CD4-positive, alpha-beta memory T cell (primary cell): Measurements from ENCODE around the gene SPAG16. TPM values are rescaled to one million over a fixed set of nuclear protein-coding genes. Genes with fewer than 3 reads are reported as not detected.

Experiments
- CTCF ChIA-PET: fragments of 350-600 bp; sonication (Branson Sonifier 250); formaldehyde crosslinking; loops from one replicate; lab custom pipeline; 2021; ENCODE audit warnings: inconsistent platforms; ENCODE audit not compliant: partially characterized antibody; lab: Charles Lee
- POLR2A ChIA-PET: fragments of 350-600 bp; sonication (Branson Sonifier 250); formaldehyde crosslinking; loops from one replicate; lab custom pipeline; 2021; ENCODE audit not compliant: partially characterized antibody; lab: Charles Lee
- DNase-seq, 5 donors: peaks; one replicate each; pipeline versions ENCODE4 v3.0.0 to v3.0.0-alpha.2; 2020 to 2022; ENCODE audit warnings: mixed read lengths in 1 of 5
- H3K27ac ChIP-seq: one replicate; pipeline ENCODE4 v1.7.0; 2013; ENCODE audit warnings: low read depth, low read length
- H3K27me3 ChIP-seq: 2 replicates; pipeline ENCODE4 v1.7.0; 2013; ENCODE audit warnings: mild to moderate bottlenecking, low read length, moderate library complexity; ENCODE audit not compliant: insufficient read depth
- H3K36me3 ChIP-seq: 2 replicates; pipeline ENCODE4 v1.7.0; 2013; ENCODE audit warnings: mild to moderate bottlenecking, low read length, moderate library complexity; ENCODE audit not compliant: insufficient read depth
- H3K4me1 ChIP-seq: 2 replicates; pipeline ENCODE4 v1.7.0; 2013; ENCODE audit warnings: mild to moderate bottlenecking, low read length, moderate library complexity; ENCODE audit not compliant: insufficient read depth
- H3K4me3 ChIP-seq, 2 donors: one replicate each; pipeline ENCODE4 v1.7.0; 2013; ENCODE audit warnings: low read length in 2 of 2, mild to moderate bottlenecking in 1 of 2
- H3K9me3 ChIP-seq, 2 donors: one replicate each; pipeline ENCODE4 v1.7.0; 2013; ENCODE audit warnings: low read length in 2 of 2, control low read depth in 1 of 2; ENCODE audit not compliant: control insufficient read depth in 1 of 2
- H3K27ac Mint-ChIP-seq, 7 donors: one replicate each; pipeline ENCODE4 v1.8.0; 2020 to 2021; ENCODE audit warnings: mixed read lengths in 7 of 7, mild to moderate bottlenecking in 6 of 7, inconsistent platforms in 3 of 7, moderate library complexity in 3 of 7
- H3K27me3 Mint-ChIP-seq, 2 donors: one replicate each; pipeline ENCODE4 v1.8.0; 2020 to 2021; ENCODE audit warnings: mixed read lengths in 2 of 2
- H3K36me3 Mint-ChIP-seq, 2 donors: one replicate each; pipeline ENCODE4 v1.8.0; 2020 to 2021; ENCODE audit warnings: mixed read lengths in 2 of 2, inconsistent platforms in 1 of 2, mild to moderate bottlenecking in 1 of 2
- H3K4me1 Mint-ChIP-seq, 4 donors: one replicate each; pipeline ENCODE4 v1.8.0; 2020 to 2021; ENCODE audit warnings: mixed read lengths in 4 of 4, mild to moderate bottlenecking in 1 of 4
- H3K4me3 Mint-ChIP-seq, 8 donors: one replicate each; pipeline ENCODE4 v1.8.0; 2020 to 2021; ENCODE audit warnings: mixed read lengths in 8 of 8, mild to moderate bottlenecking in 7 of 8, moderate library complexity in 6 of 8, inconsistent platforms in 3 of 8
- H3K9me3 Mint-ChIP-seq, 8 donors: one replicate each; pipeline ENCODE4 v1.8.0; 2020 to 2021; ENCODE audit warnings: mixed read lengths in 8 of 8, mild to moderate bottlenecking in 5 of 8, inconsistent platforms in 3 of 8, moderate library complexity in 1 of 8
- intact Hi-C: fragments of 100-400 bp; cut with micrococcal nuclease; formaldehyde crosslinking; loops from one replicate; pipeline ENCODE4 v1.15.1; 2023
- polyA plus RNA-seq, 2 donors: library from polyadenylated mRNA; unstranded; fragments of 300-500 nt; fragmentation: Illumina TruSeq; gene quantifications; one replicate each; pipeline ENCODE4 v1.2.3, GENCODE V29; 2021
- total RNA-seq, 2 experiments: library from RNA; stranded (reverse); gene quantifications; one replicate each; pipeline ENCODE4 v1.2.3, GENCODE V29; 2021

SPAG16 gene
- total and polyA plus RNA-seq, 4 experiments from 2014 or later, result 6.3 to 21.7 (median 11.2) TPM

DNA sequence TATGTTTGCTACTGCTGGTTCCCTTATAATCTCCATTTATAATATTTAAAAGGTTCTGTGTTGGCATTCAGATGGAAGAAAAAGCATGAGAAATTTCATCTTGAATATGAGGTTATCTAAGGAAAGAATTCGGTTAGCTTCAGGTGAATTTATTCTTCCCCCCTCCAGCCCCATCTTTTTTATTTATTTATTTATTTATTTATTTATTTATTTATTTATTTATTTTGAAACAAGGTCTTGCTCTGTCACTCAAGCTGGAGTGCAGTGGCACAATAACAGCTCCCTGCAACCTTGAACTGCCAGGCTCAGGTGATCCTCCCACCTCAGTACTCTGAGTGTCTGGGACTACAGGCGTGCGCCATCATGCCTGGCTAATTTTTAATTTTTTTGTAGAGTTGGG lies 1031.1 kb downstream of the SPAG16 start:
- intact Hi-C loops, result no loop called here
- Histone ChIP-seq H3K4me3 (no peak overlapping the region), H3K9me3 (no peaks in the 10 kb centered on the region), H3K36me3 (no peaks in the 10 kb centered on the region), H3K4me1 (no peaks in the 10 kb centered on the region), H3K27me3 (no peaks in the 10 kb centered on the region), H3K27ac (no peak overlapping the region)
- no peak overlapping the region for H3K4me3 Mint-ChIP-seq
- H3K27ac Mint-ChIP-seq, result no peak overlapping the region
- H3K4me1 Mint-ChIP-seq, result no peaks in the 10 kb centered on the region
- no peak for DNase-seq
- ChIA-PET POLR2A (no interaction called here), CTCF (interaction anchor here (0.7 kb wide), 1 partner anchor 1096 kb away, joined by 3 read pairs; no protein-coding TSS in a partner anchor)
- H3K9me3 Mint-ChIP-seq, result peaks cover 0 to 4% (median under 1%) of the 10 kb centered on the region in 8 donors
- no peaks in the 10 kb centered on the region for H3K36me3 Mint-ChIP-seq
- H3K27me3 Mint-ChIP-seq, result no peaks in the 10 kb centered on the region

DNA sequence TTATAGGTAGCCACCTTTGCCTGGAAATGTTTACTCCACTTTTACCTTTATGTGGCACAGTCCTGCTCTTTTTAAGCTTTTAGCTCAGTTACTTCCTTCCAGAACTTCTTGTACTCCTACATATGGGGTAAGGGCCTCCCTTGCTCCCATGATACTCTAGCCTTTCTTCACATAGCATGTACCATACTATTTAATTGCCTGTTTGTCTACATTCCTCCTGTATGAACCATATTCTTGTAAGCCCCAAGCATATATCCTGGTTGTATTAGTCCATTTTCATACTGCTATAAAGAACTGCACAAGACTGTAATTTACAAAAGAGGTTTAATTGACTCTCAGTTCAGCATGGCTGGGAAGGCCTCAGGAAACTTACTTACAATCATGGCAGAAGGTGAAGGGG lies 1035.9 kb downstream of the SPAG16 start:
- Histone ChIP-seq H3K27me3 (no peaks in the 10 kb centered on the region), H3K4me3 (no peak overlapping the region), H3K36me3 (no peaks in the 10 kb centered on the region), H3K4me1 (no peaks in the 10 kb centered on the region), H3K27ac (no peak overlapping the region), H3K9me3 (no peaks in the 10 kb centered on the region)
- no peak for DNase-seq
- no peaks in the 10 kb centered on the region for H3K27me3 Mint-ChIP-seq
- CTCF ChIA-PET, result no interaction called here
- H3K4me1 Mint-ChIP-seq, result no peaks in the 10 kb centered on the region
- H3K4me3 Mint-ChIP-seq, result no peak overlapping the region
- intact Hi-C loops, result no loop called here
- H3K9me3 Mint-ChIP-seq, result peaks cover 0 to 4% (median 0%) of the 10 kb centered on the region in 8 donors
- H3K27ac Mint-ChIP-seq, result no peak overlapping the region
- H3K36me3 Mint-ChIP-seq, result no peaks in the 10 kb centered on the region
- POLR2A ChIA-PET, result no interaction called here

DNA sequence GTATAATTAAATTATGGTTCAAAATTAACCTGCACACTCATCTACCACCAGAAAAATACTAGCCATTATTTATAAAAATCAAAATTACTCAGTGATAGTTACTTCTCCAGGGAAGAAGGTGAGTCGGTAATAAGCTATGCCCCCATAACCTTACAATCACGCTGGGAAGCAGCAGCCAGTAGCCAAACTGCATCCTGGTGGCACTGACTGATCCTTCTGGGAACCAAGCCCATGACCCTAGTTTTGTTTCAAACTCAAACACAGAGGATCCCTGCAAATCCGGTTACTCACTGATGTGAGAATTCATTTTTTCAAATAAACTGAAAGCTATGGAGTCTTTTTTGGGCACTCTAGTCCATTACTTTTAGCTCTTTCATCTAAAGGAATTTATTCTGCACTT lies 1038.4 kb downstream of the SPAG16 start:
- no peak for DNase-seq
- Histone ChIP-seq H3K36me3 (no peaks in the 10 kb centered on the region), H3K27ac (no peak overlapping the region), H3K4me3 (no peak overlapping the region), H3K9me3 (no peaks in the 10 kb centered on the region), H3K4me1 (no peaks in the 10 kb centered on the region), H3K27me3 (no peaks in the 10 kb centered on the region)
- CTCF ChIA-PET, result no interaction called here
- POLR2A ChIA-PET, result no interaction called here
- peaks cover 0 to 4% (median 0%) of the 10 kb centered on the region in 8 donors for H3K9me3 Mint-ChIP-seq
- no peaks in the 10 kb centered on the region for H3K27me3 Mint-ChIP-seq
- no peak overlapping the region for H3K4me3 Mint-ChIP-seq
- H3K4me1 Mint-ChIP-seq, result no peaks in the 10 kb centered on the region
- H3K36me3 Mint-ChIP-seq, result no peaks in the 10 kb centered on the region
- intact Hi-C loops, result no loop called here
- no peak overlapping the region for H3K27ac Mint-ChIP-seq

DNA sequence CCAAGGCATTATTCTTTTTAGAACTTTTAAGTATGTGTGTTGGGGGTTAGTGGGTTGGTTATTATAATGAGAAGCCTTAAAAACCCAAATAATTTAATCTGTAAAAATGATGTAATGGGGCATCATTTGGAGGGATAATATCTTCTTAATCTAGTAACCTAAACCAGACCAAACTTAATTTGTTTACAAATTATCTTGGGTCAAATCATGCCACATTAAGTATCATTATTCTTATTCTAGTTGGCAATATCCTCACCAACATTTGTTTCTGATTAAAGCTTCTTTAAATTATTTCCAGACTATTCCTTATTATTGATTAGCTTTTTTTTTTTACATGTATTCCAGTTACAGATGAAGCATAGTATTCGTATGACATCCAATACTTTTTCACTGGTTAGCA lies 1041.1 kb downstream of the SPAG16 start:
- Histone ChIP-seq H3K27ac (no peak overlapping the region), H3K4me1 (no peaks in the 10 kb centered on the region), H3K4me3 (no peak overlapping the region), H3K36me3 (no peaks in the 10 kb centered on the region), H3K27me3 (no peaks in the 10 kb centered on the region), H3K9me3 (no peaks in the 10 kb centered on the region)
- no peaks in the 10 kb centered on the region for H3K27me3 Mint-ChIP-seq
- ChIA-PET CTCF (no interaction called here), POLR2A (no interaction called here)
- H3K36me3 Mint-ChIP-seq, result no peaks in the 10 kb centered on the region
- H3K9me3 Mint-ChIP-seq, result peaks cover 0 to 3% (median 0%) of the 10 kb centered on the region in 8 donors
- H3K4me3 Mint-ChIP-seq, result no peak overlapping the region
- intact Hi-C loops, result no loop called here
- H3K4me1 Mint-ChIP-seq, result no peaks in the 10 kb centered on the region
- H3K27ac Mint-ChIP-seq, result no peak overlapping the region
- no peak for DNase-seq

DNA sequence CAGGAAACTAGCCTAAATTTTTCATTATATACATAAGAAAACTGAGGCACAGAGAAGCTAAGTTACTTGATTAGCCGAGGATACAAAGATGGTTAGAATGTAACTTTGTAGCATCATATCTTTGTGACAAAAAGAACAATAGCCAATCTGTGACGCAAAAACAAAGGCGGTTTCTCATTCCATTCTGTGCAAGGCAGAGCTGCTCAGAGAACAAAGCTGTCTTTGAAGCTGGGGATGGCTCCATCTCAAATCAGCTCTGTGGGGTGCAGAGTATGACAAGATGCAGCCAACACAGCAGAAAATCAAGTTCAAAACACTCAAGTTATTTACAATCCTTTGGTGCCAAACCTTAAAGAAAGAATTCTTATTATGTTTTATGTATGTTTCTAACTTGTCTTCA lies 1044.7 kb downstream of the SPAG16 start:
- no peaks in the 10 kb centered on the region for H3K9me3 ChIP-seq
- Mint-ChIP-seq H3K4me3 (no peak overlapping the region), H3K4me1 (no peaks in the 10 kb centered on the region), H3K9me3 (peaks cover 0 to 4% (median 0%) of the 10 kb centered on the region in 8 donors), H3K27me3 (no peaks in the 10 kb centered on the region), H3K27ac (no peak overlapping the region), H3K36me3 (no peaks in the 10 kb centered on the region)
- DNase-seq, result no peak
- CTCF ChIA-PET, result no interaction called here
- H3K4me1 ChIP-seq, result no peaks in the 10 kb centered on the region
- no peak overlapping the region for H3K4me3 ChIP-seq
- POLR2A ChIA-PET, result no interaction called here
- intact Hi-C loops, result no loop called here
- H3K27ac ChIP-seq, result no peak overlapping the region
- no peaks in the 10 kb centered on the region for H3K27me3 ChIP-seq
- no peaks in the 10 kb centered on the region for H3K36me3 ChIP-seq

GRCh38 chr2:214341646-214342045 lies 1057.4 kb downstream of the SPAG16 start:
- no peaks in the 10 kb centered on the region for H3K36me3 ChIP-seq
- H3K4me1 Mint-ChIP-seq, result no peaks in the 10 kb centered on the region
- H3K4me3 Mint-ChIP-seq, result no peak overlapping the region
- CTCF ChIA-PET, result no interaction called here
- H3K27me3 Mint-ChIP-seq, result no peaks in the 10 kb centered on the region
- no peak overlapping the region for H3K4me3 ChIP-seq
- POLR2A ChIA-PET, result no interaction called here
- no peaks in the 10 kb centered on the region for H3K9me3 ChIP-seq
- intact Hi-C loops, result no loop called here
- H3K27me3 ChIP-seq, result no peaks in the 10 kb centered on the region
- H3K36me3 Mint-ChIP-seq, result no peaks in the 10 kb centered on the region
- no peak overlapping the region for H3K27ac ChIP-seq
- no peak for DNase-seq
- no peaks in the 10 kb centered on the region for H3K4me1 ChIP-seq
- peaks cover 0 to 6% (median 0%) of the 10 kb centered on the region in 8 donors for H3K9me3 Mint-ChIP-seq
- no peak overlapping the region for H3K27ac Mint-ChIP-seq

- no peak overlapping the region for H3K27ac Mint-ChIP-seq
- no peaks in the 10 kb centered on the region for H3K4me1 ChIP-seq
- no peaks in the 10 kb centered on the region for H3K27me3 ChIP-seq
- H3K4me3 ChIP-seq, result no peak overlapping the region
- intact Hi-C loops, result no loop called here
- ChIA-PET CTCF (no interaction called here), POLR2A (no interaction called here)
- H3K27ac ChIP-seq, result no peak overlapping the region
- H3K4me3 Mint-ChIP-seq, result no peak overlapping the region
- no peaks in the 10 kb centered on the region for H3K36me3 Mint-ChIP-seq
- DNase-seq, result no peak
- no peaks in the 10 kb centered on the region for H3K27me3 Mint-ChIP-seq
- peaks cover 0 to 17% (median 11%) of the 10 kb centered on the region in 8 donors for H3K9me3 Mint-ChIP-seq
- H3K9me3 ChIP-seq, result no peaks in the 10 kb centered on the region
- no peaks in the 10 kb centered on the region for H3K36me3 ChIP-seq
- no peaks in the 10 kb centered on the region for H3K4me1 Mint-ChIP-seq
These were observed 1074.2 kb downstream of the SPAG16 start for GRCh38 chr2:214358506-214358905.

DNA sequence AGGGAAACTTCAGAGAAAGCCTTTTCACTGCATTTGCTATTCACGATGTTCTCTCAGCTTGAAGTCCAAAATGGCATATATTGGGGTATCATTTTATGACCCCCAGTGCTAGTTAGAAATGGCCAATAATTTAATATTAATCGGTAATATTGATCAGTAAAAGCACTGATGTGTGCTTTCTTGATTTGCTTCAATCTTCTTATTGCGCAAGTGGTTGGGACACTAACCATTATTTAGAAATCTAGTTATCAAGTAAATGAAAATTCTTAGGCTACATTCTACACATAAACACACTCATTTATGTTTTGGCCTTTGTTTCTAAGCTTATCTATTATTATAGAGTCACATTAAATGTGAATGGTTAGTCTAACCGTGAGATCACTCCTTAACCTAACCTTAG lies 1076.9 kb downstream of the SPAG16 start:
- peaks cover 0 to 17% (median 11%) of the 10 kb centered on the region in 8 donors for H3K9me3 Mint-ChIP-seq
- H3K4me3 Mint-ChIP-seq, result no peak overlapping the region
- no peaks in the 10 kb centered on the region for H3K27me3 ChIP-seq
- no peaks in the 10 kb centered on the region for H3K4me1 ChIP-seq
- intact Hi-C loops, result no loop called here
- H3K27ac ChIP-seq, result no peak overlapping the region
- no peaks in the 10 kb centered on the region for H3K27me3 Mint-ChIP-seq
- no peaks in the 10 kb centered on the region for H3K9me3 ChIP-seq
- no peaks in the 10 kb centered on the region for H3K36me3 Mint-ChIP-seq
- no peak overlapping the region for H3K4me3 ChIP-seq
- H3K36me3 ChIP-seq, result no peaks in the 10 kb centered on the region
- POLR2A ChIA-PET, result no interaction called here
- DNase-seq, result no peak
- no peak overlapping the region for H3K27ac Mint-ChIP-seq
- no peaks in the 10 kb centered on the region for H3K4me1 Mint-ChIP-seq
- CTCF ChIA-PET, result no interaction called here
